Ectodermal cell (in vitro differentiated cells): ENCODE results near the gene MAB21L3.

Experiments used
- H3K27ac ChIP-seq: 2 replicates; pipeline ENCODE4 v1.7.0; 2013; ENCODE audit warnings: mild to moderate bottlenecking, low read depth, low read length; ENCODE audit not compliant: insufficient read depth, poor library complexity, severe bottlenecking
- H3K27me3 ChIP-seq: 2 replicates; pipeline ENCODE4 v1.7.0; 2013; ENCODE audit warnings: mild to moderate bottlenecking, low read length; ENCODE audit not compliant: insufficient read depth, control insufficient read depth, poor library complexity, severe bottlenecking
- H3K36me3 ChIP-seq: one replicate; pipeline ENCODE4 v1.7.0; 2013; ENCODE audit warnings: low read length; ENCODE audit not compliant: control insufficient read depth, insufficient read depth
- H3K4me1 ChIP-seq: one replicate; pipeline ENCODE4 v1.7.0; 2013; ENCODE audit warnings: low read length; ENCODE audit not compliant: control insufficient read depth, insufficient read depth
- H3K4me3 ChIP-seq: 2 replicates; pipeline ENCODE4 v1.7.0; 2013; ENCODE audit warnings: low read depth, low read length, control low read depth; ENCODE audit not compliant: insufficient read depth
- H3K9me3 ChIP-seq: 2 replicates; pipeline ENCODE4 v1.7.0; 2013; ENCODE audit warnings: mild to moderate bottlenecking, low read length, moderate library complexity; ENCODE audit not compliant: control insufficient read depth
- WGBS, 2 experiments: methylation state at CpG; one replicate each; pipeline ENCODE4 v1.1.7; 2013; ENCODE audit warnings: missing lambda C conversion rate in 2 of 2; 5-methylcytosine and 5-hydroxymethylcytosine counted together

MAB21L3 gene

GRCh38 chr1:116106646-116107045 lies 4.6 kb upstream of the MAB21L3 start:
- no peaks in the 10 kb centered on the region for H3K9me3 ChIP-seq
- 84 to 89% methylated on average over 4 of the region's 4 CpGs for WGBS, 2 experiments
- H3K27ac ChIP-seq: no peak overlapping the region
- no peaks in the 10 kb centered on the region for H3K36me3 ChIP-seq
- H3K27me3 ChIP-seq: no peaks in the 10 kb centered on the region
- H3K4me1 ChIP-seq: no peaks in the 10 kb centered on the region
- H3K4me3 ChIP-seq: no peak overlapping the region

DNA sequence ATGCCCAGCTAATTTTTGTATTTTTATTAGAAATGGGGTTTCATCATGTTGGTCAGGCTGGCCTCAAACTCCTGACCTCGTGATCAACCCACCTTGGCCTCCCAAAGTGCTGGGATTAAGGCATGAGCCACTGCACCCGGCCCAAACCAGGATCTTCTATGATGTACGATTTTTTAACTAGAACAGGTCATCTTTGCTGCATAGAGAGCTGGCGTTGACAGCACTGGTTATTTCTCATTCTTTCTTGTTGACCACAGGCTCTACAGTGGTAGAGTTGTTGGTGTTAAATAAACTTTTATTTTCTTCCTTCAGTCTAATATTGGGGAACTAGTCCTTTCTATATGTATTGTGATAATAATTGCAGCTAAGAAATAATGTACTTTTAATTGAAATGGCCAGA lies 3.8 kb upstream of the MAB21L3 start:
- Histone ChIP-seq H3K9me3 (no peaks in the 10 kb centered on the region), H3K36me3 (no peaks in the 10 kb centered on the region), H3K27me3 (no peaks in the 10 kb centered on the region), H3K27ac (no peak overlapping the region), H3K4me1 (no peaks in the 10 kb centered on the region), H3K4me3 (no peak overlapping the region)
- 85 to 93% methylated on average over 4 of the region's 4 CpGs for WGBS, 2 experiments

DNA sequence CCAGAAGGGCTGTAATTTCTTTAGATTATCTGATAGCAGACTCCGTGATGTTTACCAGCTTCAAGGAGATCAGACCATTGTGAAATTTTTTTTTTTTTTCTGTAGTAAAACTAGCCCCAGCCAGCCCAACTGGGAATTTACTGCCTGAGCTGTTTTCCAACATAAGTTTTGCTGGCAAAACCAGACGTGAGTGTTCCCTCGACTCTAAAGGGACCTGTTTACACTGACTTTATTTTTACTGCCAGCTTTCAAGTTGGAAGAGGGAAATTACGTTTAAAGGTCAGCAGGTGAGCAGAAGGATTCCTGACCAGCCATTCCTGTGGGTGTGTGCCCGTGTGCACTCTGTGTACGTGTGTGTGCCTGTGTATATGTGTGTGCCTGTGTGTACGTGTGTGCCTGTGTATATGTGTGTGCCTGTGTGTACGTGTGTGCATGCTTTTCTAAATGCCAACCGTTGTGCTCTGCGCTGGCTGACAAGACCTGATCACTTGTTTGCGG lies 374 bp downstream of the MAB21L3 start:
- H3K36me3 ChIP-seq: no peaks in the 10 kb centered on the region
- H3K27me3 ChIP-seq: no peaks in the 10 kb centered on the region
- WGBS, 2 experiments: 91 to 93% methylated on average over 11 of the region's 11 CpGs
- no peaks in the 10 kb centered on the region for H3K9me3 ChIP-seq
- H3K27ac ChIP-seq: no peak overlapping the region
- no peak overlapping the region for H3K4me3 ChIP-seq
- no peaks in the 10 kb centered on the region for H3K4me1 ChIP-seq

GRCh38 chr1:116112388-116113140 lies 1.4 kb downstream of the MAB21L3 start:
- Histone ChIP-seq H3K27me3 (no peaks in the 10 kb centered on the region), H3K36me3 (no peaks in the 10 kb centered on the region), H3K4me3 (no peak overlapping the region), H3K27ac (no peak overlapping the region), H3K4me1 (no peaks in the 10 kb centered on the region), H3K9me3 (no peaks in the 10 kb centered on the region)
- WGBS, 2 experiments: 91 to 92% methylated on average over 4 of the region's 4 CpGs

DNA sequence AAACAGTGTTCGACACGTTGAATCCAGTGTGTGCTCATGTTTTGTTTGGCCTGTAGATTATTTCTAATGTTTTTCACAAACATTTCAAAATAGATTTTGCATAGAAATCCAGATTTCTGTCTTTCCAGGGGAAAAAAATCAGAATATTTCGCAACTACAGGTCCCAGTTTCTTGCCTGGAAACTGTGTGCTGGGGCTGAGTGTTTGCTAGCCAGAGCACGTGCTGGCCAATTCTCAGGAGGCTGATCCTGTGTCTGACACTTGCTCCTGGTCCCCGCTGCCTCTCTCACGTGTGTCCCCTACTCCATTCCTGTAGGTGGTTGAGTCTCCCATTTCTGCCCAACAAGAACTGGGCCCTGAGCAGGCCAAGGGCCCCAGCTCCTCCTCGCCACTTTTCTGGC lies 2.4 kb downstream of the MAB21L3 start:
- WGBS, 2 experiments: 89 to 93% methylated on average over 6 to 7 of the region's 7 CpGs
- no peaks in the 10 kb centered on the region for H3K9me3 ChIP-seq
- no peaks in the 10 kb centered on the region for H3K27me3 ChIP-seq
- no peak overlapping the region for H3K4me3 ChIP-seq
- H3K36me3 ChIP-seq: no peaks in the 10 kb centered on the region
- H3K4me1 ChIP-seq: no peaks in the 10 kb centered on the region
- no peak overlapping the region for H3K27ac ChIP-seq

GRCh38 chr1:116115476-116116439 lies 4.6 kb downstream of the MAB21L3 start:
- no peaks in the 10 kb centered on the region for H3K4me1 ChIP-seq
- H3K4me3 ChIP-seq: no peak overlapping the region
- WGBS, 2 experiments: 87 to 93% methylated on average over 2 to 4 of the region's 4 CpGs
- H3K9me3 ChIP-seq: no peaks in the 10 kb centered on the region
- H3K27ac ChIP-seq: no peak overlapping the region
- H3K36me3 ChIP-seq: no peaks in the 10 kb centered on the region
- H3K27me3 ChIP-seq: no peaks in the 10 kb centered on the region

DNA sequence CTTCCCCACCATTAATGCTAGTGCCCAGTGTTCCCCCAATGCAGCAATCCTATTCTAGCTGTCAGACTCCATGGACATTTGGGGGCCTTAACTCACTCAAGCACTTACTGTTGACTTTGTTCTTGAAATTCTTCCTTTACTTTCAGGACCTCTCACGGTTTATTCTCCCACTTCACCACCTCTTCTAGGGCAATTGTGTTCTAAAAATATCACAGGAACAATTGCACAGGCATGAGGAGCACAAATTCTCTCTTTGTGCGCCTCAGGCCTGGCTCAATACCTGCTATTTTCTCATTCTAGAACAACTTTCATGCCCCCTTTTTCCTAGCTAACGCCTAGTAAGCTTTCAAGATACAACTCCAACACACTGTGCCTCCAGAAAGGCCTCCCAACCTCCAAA lies 7.3 kb downstream of the MAB21L3 start:
- H3K27ac ChIP-seq: no peak overlapping the region
- no peaks in the 10 kb centered on the region for H3K9me3 ChIP-seq
- no peak overlapping the region for H3K4me3 ChIP-seq
- H3K4me1 ChIP-seq: no peaks in the 10 kb centered on the region
- H3K27me3 ChIP-seq: no peaks in the 10 kb centered on the region
- WGBS, 2 experiments: 91% methylated on average over 3 of the region's 3 CpGs
- H3K36me3 ChIP-seq: no peaks in the 10 kb centered on the region

GRCh38 chr1:116119876-116120275 lies 8.7 kb downstream of the MAB21L3 start:
- no peaks in the 10 kb centered on the region for H3K9me3 ChIP-seq
- no peaks in the 10 kb centered on the region for H3K36me3 ChIP-seq
- H3K27me3 ChIP-seq: no peaks in the 10 kb centered on the region
- 88 to 91% methylated on average over 3 of the region's 3 CpGs for WGBS, 2 experiments
- H3K4me3 ChIP-seq: no peak overlapping the region
- no peaks in the 10 kb centered on the region for H3K4me1 ChIP-seq
- H3K27ac ChIP-seq: no peak overlapping the region

DNA sequence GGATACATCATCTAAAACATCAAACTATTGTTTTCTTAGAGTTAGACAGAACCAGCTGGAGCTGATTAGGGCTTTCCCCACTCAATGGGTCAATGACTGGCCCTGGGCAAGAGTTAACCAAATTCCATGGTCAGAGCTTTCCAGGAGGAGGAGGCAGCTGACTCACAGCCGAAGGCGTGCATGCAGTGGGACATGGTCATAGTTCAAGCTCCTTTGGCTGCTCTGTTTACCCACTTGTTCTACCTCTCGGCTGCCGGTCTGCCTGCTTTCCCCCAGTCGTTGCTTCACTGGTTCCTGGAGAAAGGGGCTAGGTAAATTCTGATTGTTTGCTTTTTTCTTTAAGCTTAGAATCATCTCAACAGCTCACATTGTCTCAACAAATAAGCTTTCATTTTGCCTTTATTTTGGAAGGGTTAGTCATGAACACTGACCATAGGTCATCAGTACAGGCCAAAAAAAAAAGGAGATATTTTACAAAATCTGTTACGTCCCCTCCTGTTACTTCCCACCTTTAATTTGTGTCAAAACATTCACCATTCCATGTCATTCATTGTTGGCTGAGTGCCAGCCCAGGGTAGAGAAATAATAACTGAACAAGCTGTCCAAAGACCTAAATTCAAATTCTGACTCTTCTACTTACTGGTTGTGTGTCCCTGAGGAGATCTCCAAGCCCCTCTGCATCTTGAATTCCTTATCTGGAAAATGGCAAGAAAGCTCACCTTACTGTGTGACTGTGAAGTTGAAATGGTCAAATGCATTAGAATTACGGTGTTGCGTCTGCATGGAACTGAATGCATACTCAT lies 12.0 kb downstream of the MAB21L3 start:
- WGBS, 2 experiments: 87 to 88% methylated on average over 8 of the region's 8 CpGs
- Histone ChIP-seq H3K4me1 (no peaks in the 10 kb centered on the region), H3K27ac (no peak overlapping the region), H3K9me3 (no peaks in the 10 kb centered on the region), H3K4me3 (no peak overlapping the region), H3K27me3 (no peaks in the 10 kb centered on the region), H3K36me3 (no peaks in the 10 kb centered on the region)
